A549 treated with dexamethasone at 1 μM for 4 hours (cell line): ENCODE data around the gene TRIM51G. TPM values are rescaled to one million over a fixed set of nuclear protein-coding genes. Genes with fewer than 3 reads are reported as not detected.

Experiments used
- total RNA-seq: library from RNA; stranded (reverse); fragments of 200-300 nt; extraction: Qiagen RNA extraction; gene quantifications from 5 replicates; pipeline ENCODE4 v1.2.3, GENCODE V29; 2022

The TRIM51G gene, protein sequence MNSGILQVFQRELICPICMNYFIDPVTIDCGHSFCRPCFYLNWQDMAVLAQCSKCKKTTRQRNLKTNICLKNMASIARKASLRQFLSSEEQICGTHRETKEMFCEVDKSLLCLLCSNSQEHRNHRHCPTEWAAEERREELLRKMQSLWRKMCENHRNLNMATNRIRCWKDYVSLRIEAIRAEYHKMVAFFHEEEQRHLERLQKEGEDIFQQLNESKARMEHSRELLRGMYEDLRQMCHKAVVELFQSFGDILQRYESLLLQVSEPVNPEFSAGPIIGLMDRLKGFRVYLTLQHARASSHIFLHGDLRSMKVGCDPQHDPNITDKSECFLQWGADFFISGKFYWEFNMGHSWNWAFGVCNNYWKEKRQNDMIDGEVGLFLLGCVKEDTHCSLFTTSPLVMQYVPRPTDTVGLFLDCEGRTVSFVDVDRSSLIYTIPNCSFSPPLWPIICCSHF
- not detected in 5 replicates for total RNA-seq

GRCh38 chr11:48983785-48984184 is at the start of gene TRIM51G:
TRIM51G (minus strand) TSS chr11:48983885; CDS start chr11:48981695, 2,190 bp downstream.

DNA sequence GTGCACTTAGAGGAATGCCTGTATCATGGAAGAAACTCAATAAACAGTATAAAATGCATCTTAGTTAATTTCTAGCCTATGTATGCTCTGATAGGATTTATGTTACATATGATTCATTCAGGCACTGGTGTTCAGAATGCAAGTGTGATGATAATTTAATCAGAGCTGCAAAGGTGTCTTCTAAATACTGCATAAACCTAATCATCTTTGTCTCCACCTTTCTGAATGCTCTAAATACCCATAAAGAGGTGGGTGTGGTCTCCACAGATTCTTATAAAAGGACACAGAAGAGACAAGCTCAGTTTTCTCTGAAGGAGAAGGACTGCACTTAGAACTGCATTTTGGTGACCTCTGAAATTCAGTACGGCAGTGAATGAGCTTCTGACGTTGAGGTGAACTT is 44.8 kb upstream of the TRIM51G start, which contains the start of gene TRIM49B:
Gene TRIM49B (plus strand): TSS at position 301 of the 400 bp plus-strand sequence. CDS start 2,777 bp downstream, outside the sequence.

Other genes with a start within 250 kb of the TRIM51G start
- 0.06 TPM in 1 of 5 replicates, not detected in the others for gene TRIM49B, start 44.9 kb upstream of the TRIM51G start, total RNA-seq
- not detected in 5 replicates for gene TRIM64C, start 75.2 kb upstream of the TRIM51G start, total RNA-seq
- gene FOLH1, start 224.7 kb upstream of the TRIM51G start, total RNA-seq, result not detected in 5 replicates